ENCODE data around the gene PLXNA2.

GRCh38 chr1:208146650-208147049, 97.5 kb downstream of the PLXNA2 start:
- no peak for TF ChIP-seq CTCF (IDR thresholded peaks at IDR 0.05)
- no peak for TF ChIP-seq POLR2A (IDR thresholded peaks at IDR 0.05)

Data from esophagus squamous epithelium (tissue), 4 donors.